H9 (cell line): ENCODE data around the gene HNF1B. TPM values are rescaled to one million over a fixed set of nuclear protein-coding genes. Genes with fewer than 3 reads are reported as not detected.

ENCODE experiments used
- DNase-seq: peaks from one replicate; pipeline ENCODE4 v3.0.0-alpha.2; 2017
- H2AFZ ChIP-seq: one replicate; pipeline ENCODE4 v1.6.1; 2013; ENCODE audit warnings: mild to moderate bottlenecking, low read length, control low read depth, moderate library complexity
- H2AK5ac ChIP-seq: 2 replicates; pipeline ENCODE4 v1.6.1; 2013; ENCODE audit warnings: low read length, control low read depth, mixed read lengths; ENCODE audit not compliant: insufficient read length
- H2BK120ac ChIP-seq: one replicate; pipeline ENCODE4 v1.6.1; 2013; ENCODE audit warnings: low read depth, mild to moderate bottlenecking, low read length, control low read depth, inconsistent platforms; ENCODE audit not compliant: poor library complexity, severe bottlenecking
- H2BK12ac ChIP-seq: 2 replicates; pipeline ENCODE4 v1.6.1; 2013; ENCODE audit warnings: low read length, control low read depth, mixed read lengths, low read depth; ENCODE audit not compliant: insufficient read length
- H2BK15ac ChIP-seq: 2 replicates; pipeline ENCODE4 v1.6.1; 2013; ENCODE audit warnings: low read depth, low read length, control low read depth
- H2BK20ac ChIP-seq: one replicate; pipeline ENCODE4 v1.6.1; 2013; ENCODE audit warnings: low read depth, mild to moderate bottlenecking, low read length, control low read depth, inconsistent platforms; ENCODE audit not compliant: poor library complexity, severe bottlenecking
- H2BK5ac ChIP-seq: 2 replicates; pipeline ENCODE4 v1.6.1; 2013; ENCODE audit warnings: low read length, control low read depth, mixed read lengths; ENCODE audit not compliant: insufficient read length
- H3K14ac ChIP-seq: 2 replicates; pipeline ENCODE4 v1.6.1; 2013; ENCODE audit warnings: low read length, control low read depth; ENCODE audit not compliant: insufficient read depth
- H3K18ac ChIP-seq: 2 replicates; pipeline ENCODE4 v1.6.1; 2013; ENCODE audit warnings: low read depth, mild to moderate bottlenecking, mixed read lengths, low read length, control low read depth; ENCODE audit not compliant: insufficient read length
- H3K23ac ChIP-seq: 2 replicates; pipeline ENCODE4 v1.6.1; 2013; ENCODE audit warnings: low read length, control low read depth, mixed read lengths, low read depth; ENCODE audit not compliant: insufficient read length
- H3K23me2 ChIP-seq: 2 replicates; pipeline ENCODE4 v1.6.1; 2013; ENCODE audit warnings: low read depth, mild to moderate bottlenecking, mixed read lengths, low read length, control low read depth; ENCODE audit not compliant: insufficient read length, poor library complexity, severe bottlenecking
- H3K27ac ChIP-seq: 2 replicates; pipeline ENCODE4 v1.5.1; 2013; ENCODE audit warnings: low read length, control low read depth, mixed read lengths, low read depth; ENCODE audit not compliant: insufficient read length
- H3K27me3 ChIP-seq: 2 replicates; pipeline ENCODE4 v1.6.1; 2013; ENCODE audit warnings: low read length, control low read depth, inconsistent platforms; ENCODE audit not compliant: insufficient read depth
- H3K4ac ChIP-seq: 2 replicates; pipeline ENCODE4 v1.6.1; 2013; ENCODE audit warnings: low read depth, mild to moderate bottlenecking, control low read depth, inconsistent platforms, low read length, moderate library complexity
- H3K4me1 ChIP-seq: 2 replicates; pipeline ENCODE4 v1.6.1; 2013; ENCODE audit warnings: low read length, control low read depth, inconsistent platforms; ENCODE audit not compliant: insufficient read depth
- H3K4me2 ChIP-seq: 2 replicates; pipeline ENCODE4 v1.6.1; 2013; ENCODE audit warnings: low read length, control low read depth, mixed read lengths; ENCODE audit not compliant: insufficient read length, insufficient read depth
- H3K56ac ChIP-seq: 2 replicates; pipeline ENCODE4 v1.6.1; 2013; ENCODE audit warnings: low read depth, mild to moderate bottlenecking, mixed read lengths, low read length, control low read depth; ENCODE audit not compliant: insufficient read length
- H3K79me1 ChIP-seq: 2 replicates; pipeline ENCODE4 v1.6.1; 2013; ENCODE audit warnings: low read depth, mild to moderate bottlenecking, moderate library complexity, low read length, control low read depth, inconsistent platforms; ENCODE audit not compliant: insufficient read depth, poor library complexity, severe bottlenecking
- H3K79me2 ChIP-seq: 2 replicates; pipeline ENCODE4 v1.6.1; 2013; ENCODE audit warnings: low read length, control low read depth, inconsistent platforms; ENCODE audit not compliant: insufficient read depth
- H3K9ac ChIP-seq: 2 replicates; pipeline ENCODE4 v1.6.1; 2013; ENCODE audit warnings: low read length, control low read depth, mixed read lengths; ENCODE audit not compliant: insufficient read length; ENCODE audit errors: extremely low read depth
- H3K9me3 ChIP-seq: one replicate; pipeline ENCODE4 v1.6.1; 2013; ENCODE audit warnings: low read depth, low read length, inconsistent platforms; ENCODE audit not compliant: control insufficient read depth
- H3T11ph ChIP-seq: one replicate; pipeline ENCODE4 v1.6.1; 2013; ENCODE audit warnings: mild to moderate bottlenecking, low read length, control low read depth, inconsistent platforms
- H4K20me1 ChIP-seq: one replicate; pipeline ENCODE4 v1.6.1; 2013; ENCODE audit not compliant: control insufficient read depth, insufficient read length, insufficient read depth
- H4K5ac ChIP-seq: 2 replicates; pipeline ENCODE4 v1.6.1; 2013; ENCODE audit warnings: low read depth, mild to moderate bottlenecking, mixed read lengths, low read length, control low read depth; ENCODE audit not compliant: insufficient read length
- H4K8ac ChIP-seq: replicated peaks from 2 replicates; pipeline ENCODE4 v1.6.1; 2013; ENCODE audit warnings: low read length, control low read depth, mixed read lengths, low read depth; ENCODE audit not compliant: insufficient read length
- H4K91ac ChIP-seq: 2 replicates; pipeline ENCODE4 v1.6.1; 2013; ENCODE audit warnings: low read depth, mild to moderate bottlenecking, moderate library complexity, mixed read lengths, low read length, control low read depth; ENCODE audit not compliant: insufficient read length
- H3K27ac Mint-ChIP-seq, 3 experiments: 2 replicates in 2 of 3; 3 replicates in 1 of 3; pipeline ENCODE4 v1.8.0; 2020 to 2021; ENCODE audit warnings: mixed read lengths in 3 of 3, mild to moderate bottlenecking in 1 of 3, moderate library complexity in 1 of 3
- H3K27me3 Mint-ChIP-seq: 2 replicates; pipeline ENCODE4 v1.8.0; 2021; ENCODE audit warnings: low read depth, mild to moderate bottlenecking, moderate library complexity, mixed read lengths
- H3K36me3 Mint-ChIP-seq, 3 experiments: 2 replicates in 2 of 3; 3 replicates in 1 of 3; pipeline ENCODE4 v1.8.0; 2020 to 2021; ENCODE audit warnings: low read depth in 3 of 3, mixed read lengths in 3 of 3; ENCODE audit not compliant: insufficient read depth in 1 of 3
- H3K4me1 Mint-ChIP-seq, 2 experiments: 2 replicates each; pipeline ENCODE4 v1.8.0; 2020; ENCODE audit warnings: mixed read lengths in 2 of 2
- H3K4me3 Mint-ChIP-seq, 2 experiments: 2 replicates in 1 of 2; 3 replicates in 1 of 2; pipeline ENCODE4 v1.8.0; 2020 to 2021; ENCODE audit warnings: mild to moderate bottlenecking in 2 of 2, mixed read lengths in 2 of 2, moderate library complexity in 1 of 2
- H3K9me3 Mint-ChIP-seq, 2 experiments: 2 replicates in 1 of 2; 3 replicates in 1 of 2; pipeline ENCODE4 v1.8.0; 2020; ENCODE audit warnings: mild to moderate bottlenecking in 2 of 2, mixed read lengths in 2 of 2, moderate library complexity in 1 of 2
- CTCF ChIP-seq: fragments of 200-600 bp; sonication (generic); conservative IDR thresholded peaks from 3 replicates; pipeline ENCODE4 v1.8.0; 2021; ENCODE audit warnings: antibody characterized with exemption, mild to moderate bottlenecking
- WGBS: extraction: QIAGEN DNeasy Blood & Tissue Kit; methylation state at CpG from one replicate; pipeline ENCODE4 v1.1.7; 2013; ENCODE audit warnings: missing lambda C conversion rate, low lambda C conversion rate, mixed read lengths; ENCODE audit not compliant: insufficient read length; ENCODE audit errors: extremely low coverage; 5-methylcytosine and 5-hydroxymethylcytosine counted together
- total RNA-seq: library from RNA; stranded (reverse); gene quantifications from 2 replicates; pipeline ENCODE4 v1.2.1, GENCODE V29; 2021

The HNF1B gene
- total RNA-seq, 1 experiment from 2014 or later: not detected

- Histone ChIP-seq H3K9me3 (no peaks in the 10 kb centered on the region), H3K23ac (no peak overlapping the region), H3K79me2 (no peaks in the 10 kb centered on the region), H4K5ac (no peak overlapping the region), H2AFZ (no peak overlapping the region), H2AK5ac (no peak overlapping the region), H2BK20ac (no peak overlapping the region), H3K4ac (no peak overlapping the region), H3K14ac (no peak overlapping the region), H3K9ac (no peak overlapping the region), H2BK15ac (no peak overlapping the region), H2BK120ac (no peak overlapping the region), H3K56ac (no peak overlapping the region), H3K4me2 (no peak overlapping the region), H4K20me1 (no peaks in the 10 kb centered on the region), H4K91ac (no peak overlapping the region), H3K27ac (no peak overlapping the region), H3K23me2 (no peaks in the 10 kb centered on the region), H2BK12ac (no peak overlapping the region), H3T11ph (no peak overlapping the region), H3K4me1 (no peaks in the 10 kb centered on the region), H2BK5ac (no peak overlapping the region), H3K27me3 (no peaks in the 10 kb centered on the region), H4K8ac (no peak overlapping the region), H3K18ac (no peak overlapping the region), H3K79me1 (no peaks in the 10 kb centered on the region)
- H3K9me3 Mint-ChIP-seq: no peaks in the 10 kb centered on the region
- H3K27ac Mint-ChIP-seq: no peak overlapping the region
- no peak for DNase-seq
- H3K4me1 Mint-ChIP-seq: no peaks in the 10 kb centered on the region
- peaks cover 34% of the 10 kb centered on the region for H3K27me3 Mint-ChIP-seq
- no CpG with 5 or more reads among the region's 4 CpGs for WGBS
- no peak for TF ChIP-seq CTCF
- no peaks in the 10 kb centered on the region for H3K36me3 Mint-ChIP-seq
- H3K4me3 Mint-ChIP-seq: no peak overlapping the region
Measured at GRCh38 chr17:37755455-37755854, 10.6 kb upstream of the HNF1B start.
